ENCODE measurements around the gene GDAP2.

GRCh38 chr1:117904485-117904884 lies 24.9 kb downstream of the GDAP2 start:
- TF ChIP-seq CTCF (IDR thresholded peaks at IDR 0.05) (no peak), ZFX (IDR thresholded peaks at IDR 0.05; ENCODE audit: borderline replicate concordance) (no peak)
